Thyroid gland (tissue), 4 donors: ENCODE data around the gene RFC1.

ENCODE experiments used
- CTCF ChIP-seq, 6 experiments: fragments of 200-600 bp in 3 of 6; fragments of 450-650 bp in 3 of 6; sonication (generic) in 3 of 6; IDR thresholded peaks; one replicate each; pipeline ENCODE4 v1.5.1; 2016 to 2019; ENCODE audit warnings: antibody characterized with exemption in 6 of 6, mild to moderate bottlenecking in 2 of 6, inconsistent platforms in 1 of 6, moderate library complexity in 1 of 6
- POLR2A ChIP-seq, 2 donors: fragments of 450-650 bp; IDR thresholded peaks; one replicate each; pipeline ENCODE4 v1.6.1; 2017; ENCODE audit warnings: antibody characterized with exemption in 2 of 2, mild to moderate bottlenecking in 2 of 2, moderate library complexity in 1 of 2

GRCh38 chr4:39363773-39364393 is 2.3 kb downstream of the RFC1 start:
- TF ChIP-seq CTCF (IDR thresholded peaks at IDR 0.05) (no peak), POLR2A (IDR thresholded peaks at IDR 0.05) (no peak)
